KMS-11 (cell line): ENCODE results near the gene SCYGR4.
"Not testable (repeated sequence)": the region's sequence is repeated elsewhere in the genome, so short reads cannot be mapped to it uniquely, and the experiment has no call there.

ENCODE experiments used
- H2AFZ ChIP-seq: fragments of 200-600 bp; sonication (generic); 2 replicates; pipeline ENCODE4 v1.6.1; 2016; ENCODE audit warnings: antibody characterized with exemption, mixed run types, low read depth
- H3K27ac ChIP-seq: fragments of 200-600 bp; sonication (generic); 2 replicates; pipeline ENCODE4 v1.6.1; 2016; ENCODE audit warnings: mild to moderate bottlenecking, mixed run types
- H3K27me3 ChIP-seq: fragments of 200-600 bp; sonication (generic); 2 replicates; pipeline ENCODE4 v1.6.1; 2017; ENCODE audit warnings: mild to moderate bottlenecking, low read depth, mixed run types, moderate library complexity; ENCODE audit not compliant: insufficient read depth
- H3K36me3 ChIP-seq: fragments of 200-600 bp; sonication (generic); 2 replicates; pipeline ENCODE4 v1.6.1; 2017; ENCODE audit warnings: mild to moderate bottlenecking, mixed run types; ENCODE audit not compliant: insufficient read depth
- H3K4me1 ChIP-seq: fragments of 200-600 bp; sonication (generic); 2 replicates; pipeline ENCODE4 v1.6.1; 2016; ENCODE audit warnings: mild to moderate bottlenecking, low read depth, mixed run types; ENCODE audit not compliant: poor library complexity, severe bottlenecking
- H3K4me2 ChIP-seq: fragments of 200-600 bp; sonication (generic); 2 replicates; pipeline ENCODE4 v1.7.0; 2016; ENCODE audit warnings: mild to moderate bottlenecking, mixed run types
- H3K4me3 ChIP-seq: fragments of 200-600 bp; sonication (generic); IDR thresholded peaks from 2 replicates; pipeline ENCODE4 v1.6.1; 2017; ENCODE audit warnings: low read depth, low read length, mixed read lengths; ENCODE audit not compliant: insufficient read depth
- H3K79me2 ChIP-seq: fragments of 200-600 bp; sonication (generic); 2 replicates; pipeline ENCODE4 v1.6.1; 2016; ENCODE audit warnings: low read depth, mixed run types; ENCODE audit not compliant: insufficient read depth
- H3K9ac ChIP-seq: fragments of 200-600 bp; sonication (generic); 2 replicates; pipeline ENCODE4 v1.6.1; 2016; ENCODE audit warnings: mild to moderate bottlenecking, mixed run types
- H4K20me1 ChIP-seq: fragments of 200-600 bp; sonication (generic); 2 replicates; pipeline ENCODE4 v1.6.1; 2016; ENCODE audit warnings: mild to moderate bottlenecking, mixed run types; ENCODE audit not compliant: insufficient read depth
- TF ChIP-seq, protein P1 (sequence below): fragments of 200-600 bp; sonication (generic); conservative IDR thresholded peaks from 2 replicates; pipeline ENCODE4 v1.6.1; 2017; ENCODE audit warnings: low read depth, mild to moderate bottlenecking, antibody characterized with exemption, low read length, moderate library complexity, mixed read lengths

The SCYGR4 gene

DNA sequence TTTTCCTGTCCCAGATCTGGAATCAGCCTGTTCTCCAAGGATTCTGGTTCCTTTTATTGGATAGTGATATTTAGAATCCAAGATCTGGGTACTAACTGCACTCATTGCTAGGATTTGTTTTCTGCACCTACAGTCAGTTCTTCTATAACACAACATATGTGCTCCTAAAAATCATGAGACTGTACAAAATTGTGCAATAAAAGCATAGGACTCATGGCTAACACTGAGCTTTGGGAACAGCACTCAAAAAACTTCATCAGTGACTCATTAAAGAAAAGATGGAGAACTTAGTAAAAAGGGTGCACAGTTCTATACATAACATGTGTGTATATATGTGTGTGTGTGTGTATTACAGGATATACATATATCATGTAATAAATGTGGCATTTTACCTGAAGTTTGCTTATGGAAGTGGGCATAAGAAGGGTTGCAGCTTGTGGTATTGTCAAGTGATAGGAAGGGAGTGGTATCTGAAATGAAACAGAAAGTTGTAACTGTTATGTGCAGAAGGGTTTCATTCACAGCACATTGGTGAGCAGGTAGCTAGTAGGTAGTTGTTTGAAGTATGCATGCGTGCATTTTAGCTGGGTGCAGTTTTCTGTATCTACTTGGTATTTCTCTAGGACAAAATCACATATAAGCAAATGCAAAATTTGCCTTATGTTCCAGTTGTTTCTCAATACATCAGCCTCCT lies 24.5 kb upstream of the SCYGR4 start:
- no peaks in the 10 kb centered on the region for H3K36me3 ChIP-seq
- H4K20me1 ChIP-seq = no peaks in the 10 kb centered on the region
- no peaks in the 10 kb centered on the region for H3K27me3 ChIP-seq
- TF ChIP-seq, protein P1, sequence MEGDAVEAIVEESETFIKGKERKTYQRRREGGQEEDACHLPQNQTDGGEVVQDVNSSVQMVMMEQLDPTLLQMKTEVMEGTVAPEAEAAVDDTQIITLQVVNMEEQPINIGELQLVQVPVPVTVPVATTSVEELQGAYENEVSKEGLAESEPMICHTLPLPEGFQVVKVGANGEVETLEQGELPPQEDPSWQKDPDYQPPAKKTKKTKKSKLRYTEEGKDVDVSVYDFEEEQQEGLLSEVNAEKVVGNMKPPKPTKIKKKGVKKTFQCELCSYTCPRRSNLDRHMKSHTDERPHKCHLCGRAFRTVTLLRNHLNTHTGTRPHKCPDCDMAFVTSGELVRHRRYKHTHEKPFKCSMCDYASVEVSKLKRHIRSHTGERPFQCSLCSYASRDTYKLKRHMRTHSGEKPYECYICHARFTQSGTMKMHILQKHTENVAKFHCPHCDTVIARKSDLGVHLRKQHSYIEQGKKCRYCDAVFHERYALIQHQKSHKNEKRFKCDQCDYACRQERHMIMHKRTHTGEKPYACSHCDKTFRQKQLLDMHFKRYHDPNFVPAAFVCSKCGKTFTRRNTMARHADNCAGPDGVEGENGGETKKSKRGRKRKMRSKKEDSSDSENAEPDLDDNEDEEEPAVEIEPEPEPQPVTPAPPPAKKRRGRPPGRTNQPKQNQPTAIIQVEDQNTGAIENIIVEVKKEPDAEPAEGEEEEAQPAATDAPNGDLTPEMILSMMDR = no peak
- H3K4me2 ChIP-seq = no peak overlapping the region
- no peak overlapping the region for H2AFZ ChIP-seq
- H3K4me3 ChIP-seq = no peak overlapping the region
- H3K9ac ChIP-seq = no peak overlapping the region
- H3K27ac ChIP-seq = no peak overlapping the region
- no peaks in the 10 kb centered on the region for H3K4me1 ChIP-seq
- H3K79me2 ChIP-seq = no peaks in the 10 kb centered on the region

DNA sequence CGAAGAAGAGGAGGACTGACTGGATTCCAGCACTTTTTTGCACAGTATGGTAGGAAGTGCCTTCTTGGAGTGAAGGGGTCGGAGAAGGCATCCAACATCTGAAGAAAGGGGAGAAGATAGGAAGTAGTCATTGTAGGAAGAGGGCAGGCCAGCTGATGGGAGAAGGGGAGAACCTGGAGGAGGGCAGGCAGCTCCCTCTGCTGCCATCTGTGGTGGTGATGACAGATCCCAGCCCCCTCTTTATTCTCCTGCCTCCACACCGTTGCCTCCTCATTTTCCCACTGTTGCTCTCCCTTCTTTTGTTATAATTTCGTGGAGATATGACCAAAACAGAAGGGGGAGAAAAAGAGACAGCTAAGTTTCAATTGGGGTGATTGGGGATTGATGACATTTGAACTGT lies 21.5 kb upstream of the SCYGR4 start:
- no peak overlapping the region for H3K4me2 ChIP-seq
- no peak overlapping the region for H3K4me3 ChIP-seq
- H3K4me1 ChIP-seq = no peaks in the 10 kb centered on the region
- H3K36me3 ChIP-seq = no peaks in the 10 kb centered on the region
- no peaks in the 10 kb centered on the region for H4K20me1 ChIP-seq
- no peak overlapping the region for H3K27ac ChIP-seq
- H3K27me3 ChIP-seq = no peaks in the 10 kb centered on the region
- TF ChIP-seq, protein P1 = no peak
- no peak overlapping the region for H2AFZ ChIP-seq
- no peak overlapping the region for H3K9ac ChIP-seq
- H3K79me2 ChIP-seq = no peaks in the 10 kb centered on the region

DNA sequence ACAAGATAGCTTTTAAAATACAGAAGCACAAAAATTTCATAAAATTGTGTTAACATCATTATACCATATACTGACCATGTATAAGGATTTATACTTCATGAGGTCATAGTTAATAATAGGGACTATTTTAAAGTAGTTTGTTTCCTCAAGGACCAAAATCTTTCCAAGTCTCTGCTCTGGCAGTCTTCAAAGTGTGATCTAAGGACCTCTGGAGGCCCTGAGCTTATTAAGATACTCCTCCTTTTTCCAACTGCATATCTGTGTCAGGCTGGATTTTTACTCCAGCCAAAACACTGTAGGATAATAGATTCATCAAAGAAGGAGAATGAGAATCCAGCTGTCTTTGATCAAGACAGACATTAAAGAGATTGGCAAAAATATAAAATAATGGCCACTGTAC lies 20.3 kb upstream of the SCYGR4 start:
- no peaks in the 10 kb centered on the region for H4K20me1 ChIP-seq
- TF ChIP-seq, protein P1 = no peak
- H3K27me3 ChIP-seq = no peaks in the 10 kb centered on the region
- no peaks in the 10 kb centered on the region for H3K4me1 ChIP-seq
- no peaks in the 10 kb centered on the region for H3K79me2 ChIP-seq
- no peak overlapping the region for H3K4me3 ChIP-seq
- H3K9ac ChIP-seq = no peak overlapping the region
- H3K36me3 ChIP-seq = no peaks in the 10 kb centered on the region
- H3K27ac ChIP-seq = no peak overlapping the region
- H2AFZ ChIP-seq = no peak overlapping the region
- no peak overlapping the region for H3K4me2 ChIP-seq

DNA sequence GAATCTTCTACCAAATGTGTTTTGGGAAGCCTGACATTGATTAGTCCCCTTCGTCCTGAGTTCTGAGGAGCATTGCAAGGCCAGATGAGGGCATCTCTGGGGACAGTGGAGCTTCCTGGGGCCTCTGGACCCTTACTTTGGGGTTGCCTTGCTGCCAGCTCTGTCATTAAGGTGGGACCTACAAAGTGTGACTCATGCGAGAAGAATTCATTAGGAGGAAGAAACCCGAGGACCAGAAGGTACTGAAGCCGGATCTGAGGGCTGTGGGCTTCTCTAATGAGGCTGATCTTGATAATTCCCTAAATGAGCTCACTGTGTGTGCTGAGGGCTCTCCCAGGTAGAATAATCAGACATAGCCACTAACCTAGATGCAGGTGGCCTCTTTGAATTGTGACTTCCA lies 19.3 kb upstream of the SCYGR4 start:
- Histone ChIP-seq H3K79me2 (no peaks in the 10 kb centered on the region), H3K4me2 (no peak overlapping the region), H4K20me1 (no peaks in the 10 kb centered on the region), H3K36me3 (no peaks in the 10 kb centered on the region), H3K27ac (no peak overlapping the region), H3K4me3 (no peak overlapping the region), H3K27me3 (no peaks in the 10 kb centered on the region), H3K9ac (no peak overlapping the region), H2AFZ (no peak overlapping the region), H3K4me1 (no peaks in the 10 kb centered on the region)
- TF ChIP-seq, protein P1 = no peak

DNA sequence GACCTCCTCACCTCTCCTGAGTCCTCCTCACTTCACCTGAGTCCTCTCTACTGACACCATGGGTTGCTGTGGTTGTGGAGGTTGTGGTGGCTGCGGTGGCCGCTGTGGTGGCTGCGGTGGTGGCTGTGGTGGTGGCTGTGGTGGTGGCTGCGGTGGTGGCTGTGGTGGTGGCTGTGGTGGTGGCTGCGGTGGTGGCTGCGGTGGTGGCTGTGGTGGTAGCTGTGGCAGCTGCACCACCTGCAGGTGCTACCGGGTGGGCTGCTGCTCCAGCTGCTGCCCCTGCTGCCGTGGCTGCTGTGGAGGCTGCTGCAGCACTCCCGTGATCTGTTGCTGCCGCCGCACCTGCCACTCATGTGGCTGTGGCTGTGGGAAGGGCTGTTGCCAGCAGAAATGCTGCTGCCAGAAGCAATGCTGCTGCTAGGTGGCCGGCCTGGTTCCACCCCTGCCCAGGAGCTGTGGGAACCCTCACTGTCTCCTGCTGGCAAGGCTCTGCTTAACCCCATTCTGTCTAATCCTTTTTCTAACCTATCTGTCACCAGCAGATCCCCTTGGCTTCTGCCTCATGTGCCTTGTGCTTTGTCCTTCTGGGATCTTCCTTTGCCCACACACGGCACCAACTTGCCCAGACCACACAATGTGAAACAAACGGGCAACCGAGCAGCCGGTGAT lies 18.3 kb upstream of the SCYGR4 start, which contains the start of gene SCYGR2:
SCYGR2 (plus strand) TSS at position 59 of the 669 bp plus-strand sequence; CDS start at position 59, 0 bp downstream.
- not testable (repeated sequence) for H3K36me3 ChIP-seq, H3K4me1 ChIP-seq, H2AFZ ChIP-seq, H3K4me2 ChIP-seq, H3K9ac ChIP-seq, H3K4me3 ChIP-seq, H3K27me3 ChIP-seq, H3K27ac ChIP-seq, H4K20me1 ChIP-seq, H3K79me2 ChIP-seq
